ENCODE measurements around the gene SUPT20HL1.

SUPT20HL1 gene

DNA sequence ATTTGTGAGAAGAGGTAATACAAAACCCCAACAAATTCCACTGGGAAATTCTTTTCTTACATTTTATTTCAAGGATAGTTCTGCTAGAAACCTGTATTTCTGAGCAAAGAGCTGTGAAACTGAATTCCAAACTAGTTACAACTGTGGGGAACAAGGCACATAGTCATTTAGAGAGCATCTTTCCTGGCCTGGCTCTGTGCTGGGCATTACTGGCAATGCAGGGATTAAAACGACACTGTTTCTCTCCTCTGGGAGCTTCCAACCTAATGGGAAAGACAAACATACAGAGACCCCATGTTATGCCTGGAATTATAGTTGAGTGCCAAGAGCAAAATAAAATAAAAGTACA is 36.5 kb downstream of the SUPT20HL1 start:
- DNase-seq (no peak), ATAC-seq (no peak)

GRCh38 chrX:24398766-24399165 is 38.3 kb downstream of the SUPT20HL1 start:
- ATAC-seq (no peak), DNase-seq (no peak)

- DNase-seq (no peak), ATAC-seq (no peak)
These were observed 39.1 kb downstream of the SUPT20HL1 start for GRCh38 chrX:24399550-24399949.

- ATAC-seq (no peak), DNase-seq (no peak)
These were observed 45.5 kb downstream of the SUPT20HL1 start for GRCh38 chrX:24405959-24406358.

All from stimulated activated naive CD8-positive, alpha-beta T cell treated with anti-CD3 and anti-CD28 coated beads, Interleukin-15, Interleukin-2, amounts not matched to agents 100 U/mL and 50 U/mL, for 24 hours (primary cell).